IMR-90 (cell line): ENCODE measurements around the gene OR5B3. TPM values are rescaled to one million over a fixed set of nuclear protein-coding genes. Genes with fewer than 3 reads are reported as not detected.

Source experiments
- ATAC-seq: fragments of 200-7000 bp; cut with Tn5 transposase; 2 replicates; pipeline ENCODE4 v1.9.1; 2020; ENCODE audit warnings: low read depth, mild to moderate bottlenecking, moderate library complexity
- BruUV-seq: library from RNA; stranded (reverse); fragments of 400-500 nt; replicated peaks from 2 replicates; lab custom pipeline; 2021; lab: Mats Ljungman, UMichigan
- CTCF ChIA-PET: fragments of 300-600 bp; formaldehyde crosslinking; extraction: SDS; loops from one replicate; lab custom pipeline; 2021; ENCODE audit warnings: antibody characterized with exemption; lab: Yijun Ruan, JAX
- POLR2A ChIA-PET: fragments of 300-600 bp; sonication (Branson Sonifier 250); formaldehyde crosslinking; loops from one replicate; lab custom pipeline; 2022; ENCODE audit warnings: antibody characterized with exemption; ENCODE audit not compliant: unreplicated experiment; lab: Charles Lee
- DNase-seq: peaks from one replicate; pipeline ENCODE4 v3.0.0; 2013
- H2AFZ ChIP-seq: replicated peaks from 2 replicates; pipeline ENCODE3; 2013; ENCODE audit warnings: low read length, mild to moderate bottlenecking; ENCODE audit not compliant: poor library complexity
- H2AK5ac ChIP-seq: 2 replicates; pipeline ENCODE4 v1.6.1; 2013; ENCODE audit warnings: low read depth, low read length, inconsistent platforms
- H2AK9ac ChIP-seq: replicated peaks from 2 replicates; pipeline ENCODE3; 2013; ENCODE audit warnings: mild to moderate bottlenecking, low read depth, low read length, moderate library complexity; ENCODE audit not compliant: poor library complexity
- H2BK120ac ChIP-seq: 2 replicates; pipeline ENCODE4 v1.6.1; 2013; ENCODE audit warnings: low read depth, low read length, inconsistent platforms
- H2BK15ac ChIP-seq: 3 replicates; pipeline ENCODE4 v1.6.1; 2013; ENCODE audit warnings: low read depth, low read length, inconsistent platforms
- H2BK20ac ChIP-seq: 2 replicates; pipeline ENCODE4 v1.6.1; 2013; ENCODE audit warnings: low read depth, mild to moderate bottlenecking, inconsistent platforms, low read length, moderate library complexity
- H2BK5ac ChIP-seq: 2 replicates; pipeline ENCODE4 v1.6.1; 2013; ENCODE audit warnings: mild to moderate bottlenecking, low read depth, low read length, inconsistent platforms; ENCODE audit not compliant: poor library complexity, severe bottlenecking
- H3K14ac ChIP-seq: replicated peaks from 2 replicates; pipeline ENCODE4 v1.6.1; 2013; ENCODE audit warnings: low read depth, low read length, inconsistent platforms
- H3K18ac ChIP-seq: 2 replicates; pipeline ENCODE4 v1.6.1; 2013; ENCODE audit warnings: low read depth, low read length, control low read depth
- H3K23ac ChIP-seq: 2 replicates; pipeline ENCODE4 v1.6.1; 2013; ENCODE audit warnings: low read depth, low read length, inconsistent platforms
- H3K27ac ChIP-seq: 2 replicates; pipeline ENCODE4 v1.5.1; 2013; ENCODE audit warnings: mild to moderate bottlenecking, control low read depth, low read length; ENCODE audit not compliant: insufficient read depth
- H3K27me3 ChIP-seq: 2 replicates; pipeline ENCODE4 v1.6.1; 2013; ENCODE audit warnings: low read length; ENCODE audit not compliant: control insufficient read depth, insufficient read depth
- H3K36me3 ChIP-seq: 2 replicates; pipeline ENCODE4 v1.6.1; 2013; ENCODE audit warnings: low read length, mixed read lengths; ENCODE audit not compliant: control insufficient read depth, insufficient read depth
- H3K4ac ChIP-seq: 2 replicates; pipeline ENCODE4 v1.6.1; 2013; ENCODE audit warnings: low read depth, low read length, inconsistent platforms
- H3K4me1 ChIP-seq: 2 replicates; pipeline ENCODE4 v1.6.1; 2013; ENCODE audit warnings: low read length, mixed read lengths; ENCODE audit not compliant: control insufficient read depth, insufficient read depth
- H3K4me2 ChIP-seq: 2 replicates; pipeline ENCODE4 v1.6.1; 2013; ENCODE audit warnings: low read depth, mild to moderate bottlenecking, control low read depth, low read length, moderate library complexity
- H3K4me3 ChIP-seq: 2 replicates; pipeline ENCODE4 v1.5.1; 2013; ENCODE audit warnings: low read depth, mild to moderate bottlenecking, control low read depth, low read length, moderate library complexity; ENCODE audit not compliant: insufficient read depth
- H3K56ac ChIP-seq: 2 replicates; pipeline ENCODE4 v1.6.1; 2013; ENCODE audit warnings: low read length, inconsistent platforms; ENCODE audit not compliant: insufficient read depth; ENCODE audit errors: extremely low read depth
- H3K79me1 ChIP-seq, 2 experiments: 2 replicates each; pipeline ENCODE4 v1.6.1; 2013; ENCODE audit warnings: low read length in 2 of 2, inconsistent platforms in 1 of 2, low read depth in 1 of 2
- H3K9ac ChIP-seq: 2 replicates; pipeline ENCODE4 v1.6.1; 2013; ENCODE audit warnings: low read depth, low read length, control low read depth
- H3K9me1 ChIP-seq: 2 replicates; pipeline ENCODE4 v1.6.1; 2013; ENCODE audit warnings: low read length, inconsistent platforms; ENCODE audit not compliant: insufficient read depth
- H3K9me3 ChIP-seq: 2 replicates; pipeline ENCODE4 v1.6.1; 2013; ENCODE audit warnings: low read length; ENCODE audit not compliant: control insufficient read depth, insufficient read depth
- H4K20me1 ChIP-seq: 2 replicates; pipeline ENCODE4 v1.6.1; 2013; ENCODE audit warnings: low read length, inconsistent platforms; ENCODE audit not compliant: insufficient read depth
- H4K5ac ChIP-seq: 2 replicates; pipeline ENCODE4 v1.6.1; 2013; ENCODE audit warnings: mild to moderate bottlenecking, low read depth, low read length, control low read depth
- H4K8ac ChIP-seq, 2 experiments: 2 replicates each; pipeline ENCODE4 v1.6.1; 2013; ENCODE audit warnings: low read depth in 2 of 2, low read length in 2 of 2, control low read depth in 1 of 2, inconsistent platforms in 1 of 2
- H4K91ac ChIP-seq: 2 replicates; pipeline ENCODE4 v1.6.1; 2013; ENCODE audit warnings: low read depth, low read length, inconsistent platforms; ENCODE audit not compliant: insufficient read depth
- MAFK ChIP-seq: IDR thresholded peaks from 2 replicates; pipeline ENCODE4 v1.6.1; 2012; ENCODE audit warnings: low read depth, low read length, improper control_type of control experiment
- RAD21 ChIP-seq: IDR thresholded peaks from 2 replicates; pipeline ENCODE4 v1.6.1; 2012; ENCODE audit warnings: low read length, improper control_type of control experiment
- WGBS, 2 experiments: methylation state at CpG; one replicate each; pipeline versions ENCODE4 v1.1.5 to v1.1.7; 2013; ENCODE audit warnings: missing lambda C conversion rate in 2 of 2; ENCODE audit not compliant: insufficient read length in 1 of 2; ENCODE audit errors: extremely low coverage in 2 of 2; 5-methylcytosine and 5-hydroxymethylcytosine counted together
- dilution Hi-C: fragments of 300-500 bp; cut with HindIII; formaldehyde crosslinking; loops from one replicate; pipeline ENCODE4 v1.14.3; 2018; ENCODE audit warnings: low sequenced_read_pairs; ENCODE audit not compliant: unreplicated experiment
- in situ Hi-C: fragments of 300-500 bp; cut with MboI; formaldehyde crosslinking; loops from 3 replicates; pipeline ENCODE4 v1.14.3; 2019; ENCODE audit warnings: low sequenced_read_pairs, inconsistent platforms, mixed read lengths
- intact Hi-C: fragments of 100-400 bp; cut with micrococcal nuclease; formaldehyde crosslinking; loops from 2 replicates; pipeline ENCODE4 v1.10.0; 2022
- polyA plus RNA-seq, 3 experiments: library from polyadenylated mRNA; depleted of rRNA; stranded (reverse); fragments of >200 nt; gene quantifications; 2 replicates each; pipeline ENCODE4 v1.2.3, GENCODE V29; 2012; ENCODE audit warnings: low replicate concordance in 1 of 3
- total RNA-seq: library from RNA; depleted of rRNA; stranded (reverse); fragments of >200 nt; gene quantifications from 2 replicates; pipeline ENCODE4 v1.2.3, GENCODE V29; 2012; rRNA removed

The OR5B3 gene
- total and polyA plus RNA-seq, 2 of the 4 experiments (the other 2 are of a cell fraction) = not detected

- no peak overlapping the region for H4K91ac ChIP-seq
- ATAC-seq (no peak), DNase-seq (no peak)
- no peak overlapping the region for H3K14ac ChIP-seq
- no peak overlapping the region for H3K4me2 ChIP-seq
- no peak overlapping the region for H3K4me3 ChIP-seq
- no peak overlapping the region for H3K18ac ChIP-seq
- H2AK9ac ChIP-seq = no peak overlapping the region
- H3K79me1 ChIP-seq = no peaks in the 10 kb centered on the region
- WGBS, 2 experiments = no CpG with 5 or more reads among the region's 3 CpGs
- no peak overlapping the region for H3K4ac ChIP-seq
- in situ Hi-C loops (no loop called here), dilution Hi-C loops (no loop called here), intact Hi-C loops (no loop called here)
- ChIA-PET CTCF (no interaction called here), POLR2A (no interaction called here)
- no peaks in the 10 kb centered on the region for H4K20me1 ChIP-seq
- TF ChIP-seq RAD21 (no peak), MAFK (peak; percentile 77)
- H2AK5ac ChIP-seq = no peak overlapping the region
- H3K27ac ChIP-seq = no peak overlapping the region
- H3K23ac ChIP-seq = no peak overlapping the region
- H3K4me1 ChIP-seq = no peaks in the 10 kb centered on the region
- no peaks in the 10 kb centered on the region for H3K9me3 ChIP-seq
- H2AFZ ChIP-seq = no peak overlapping the region
- no peaks in the 10 kb centered on the region for H3K27me3 ChIP-seq
- H4K8ac ChIP-seq = no peak overlapping the region; a peak in 1 of 4 replicates
- no peak overlapping the region for H4K5ac ChIP-seq
- H2BK20ac ChIP-seq = no peak overlapping the region
- no peaks in the 10 kb centered on the region for H3K9me1 ChIP-seq
- no peak overlapping the region for H3K56ac ChIP-seq
- no peak overlapping the region for H3K9ac ChIP-seq
- H2BK15ac ChIP-seq = no peak overlapping the region
- H2BK5ac ChIP-seq = no peak overlapping the region
- H3K36me3 ChIP-seq = no peaks in the 10 kb centered on the region
- H2BK120ac ChIP-seq = no peak overlapping the region
- BruUV-seq = no TSS peak
These were observed 51.9 kb downstream of the OR5B3 start for GRCh38 chr11:58354727-58355126.

Other genes starting within 250 kb of the OR5B3 start
- gene OR9Q2, start 217.8 kb downstream of the OR5B3 start, total RNA-seq = not detected in 2 replicates
- gene OR9Q2, start 217.8 kb downstream of the OR5B3 start, polyA plus RNA-seq (2012; rRNA removed) = not detected in 2 replicates
- gene OR1S2, start 202.7 kb downstream of the OR5B3 start, total RNA-seq = not detected in 2 replicates
- gene OR1S2, start 202.7 kb downstream of the OR5B3 start, polyA plus RNA-seq (2012; rRNA removed) = not detected in 2 replicates
- not detected in 2 replicates for gene OR1S1, start 194.2 kb downstream of the OR5B3 start, total RNA-seq
- not detected in 2 replicates for gene OR1S1, start 194.2 kb downstream of the OR5B3 start, polyA plus RNA-seq (2012; rRNA removed)
- gene OR10Q1, start 178.0 kb downstream of the OR5B3 start, total RNA-seq = not detected in 2 replicates
- 0.07 TPM in 1 of 2 replicates, not detected in the other for gene OR10Q1, start 178.0 kb downstream of the OR5B3 start, polyA plus RNA-seq (2012; rRNA removed)
- not detected in 2 replicates for gene OR10W1, start 138.6 kb downstream of the OR5B3 start, total RNA-seq
- gene OR10W1, start 138.6 kb downstream of the OR5B3 start, polyA plus RNA-seq (2012; rRNA removed) = not detected in 2 replicates
- not detected in 2 replicates for gene OR5B17, start 47.8 kb downstream of the OR5B3 start, total RNA-seq
- gene OR5B17, start 47.8 kb downstream of the OR5B3 start, polyA plus RNA-seq (2012; rRNA removed) = not detected in 2 replicates
- under 0.01 TPM in 1 of 2 replicates, not detected in the other for gene OR5B2, start 21.2 kb upstream of the OR5B3 start, total RNA-seq
- not detected in 2 replicates for gene OR5B2, start 21.2 kb upstream of the OR5B3 start, polyA plus RNA-seq (2012; rRNA removed)
- gene OR5B12, start 35.4 kb upstream of the OR5B3 start, total RNA-seq = not detected in 2 replicates
- not detected in 2 replicates for gene OR5B12, start 35.4 kb upstream of the OR5B3 start, polyA plus RNA-seq (2012; rRNA removed)
- gene OR5B21, start 101.2 kb upstream of the OR5B3 start, total RNA-seq = not detected in 2 replicates
- gene OR5B21, start 101.2 kb upstream of the OR5B3 start, polyA plus RNA-seq (2012; rRNA removed) = not detected in 2 replicates
- gene LPXN, start 169.0 kb upstream of the OR5B3 start, total RNA-seq = 11.9 and 13.4 TPM in 2 replicates
- 15.2 and 15.7 TPM in 2 replicates for gene LPXN, start 169.0 kb upstream of the OR5B3 start, polyA plus RNA-seq (2012; rRNA removed)
- 25.3 and 43.0 TPM in 2 replicates for gene ZFP91, start 172.2 kb upstream of the OR5B3 start, total RNA-seq
- 18.1 and 20.7 TPM in 2 replicates for gene ZFP91, start 172.2 kb upstream of the OR5B3 start, polyA plus RNA-seq (2012; rRNA removed)
- gene CNTF, start 215.8 kb upstream of the OR5B3 start, total RNA-seq = 2.3 and 3.3 TPM in 2 replicates
- 1.1 and 1.2 TPM in 2 replicates for gene CNTF, start 215.8 kb upstream of the OR5B3 start, polyA plus RNA-seq (2012; rRNA removed)